Choroid plexus epithelial cell (primary cell): ENCODE data around the gene KRT76.

Experiments
- DNase-seq: peaks from one replicate; pipeline ENCODE4 v3.0.0-alpha.2; 2010; ENCODE audit warnings: low read depth
- H3K4me3 ChIP-seq: 2 replicates; pipeline ENCODE4 v1.5.1; 2011; ENCODE audit warnings: low read depth, mild to moderate bottlenecking, control low read depth, low read length, moderate library complexity
- CTCF ChIP-seq: conservative IDR thresholded peaks from 2 replicates; pipeline ENCODE4 v1.5.1; 2011; ENCODE audit warnings: low read depth, mild to moderate bottlenecking, control low read depth, inconsistent platforms, low read length, moderate library complexity

KRT76 gene

GRCh38 chr12:52812749-52813148 lies 35.6 kb upstream of the KRT76 start:
- DNase-seq = no peak
- no peak overlapping the region for H3K4me3 ChIP-seq
- TF ChIP-seq CTCF = no peak

GRCh38 chr12:52812073-52812400 lies 34.9 kb upstream of the KRT76 start:
- no peak for TF ChIP-seq CTCF
- no peak overlapping the region for H3K4me3 ChIP-seq

GRCh38 chr12:52811191-52812072 lies 34.3 kb upstream of the KRT76 start:
- no peak overlapping the region for H3K4me3 ChIP-seq
- no peak for DNase-seq
- TF ChIP-seq CTCF = no peak

More at GRCh38 chr12:52812073-52812400, 34.9 kb upstream of the KRT76 start:
- no peak for DNase-seq

- no peak for TF ChIP-seq CTCF
- H3K4me3 ChIP-seq = no peak overlapping the region
- no peak for DNase-seq
These were observed 33.4 kb upstream of the KRT76 start for GRCh38 chr12:52810554-52810953.

- no peak for DNase-seq
- no peak for TF ChIP-seq CTCF
- H3K4me3 ChIP-seq = no peak overlapping the region
These were observed 32.0 kb upstream of the KRT76 start for GRCh38 chr12:52809166-52809565.

GRCh38 chr12:52808573-52809160 lies 31.5 kb upstream of the KRT76 start:
- no peak for TF ChIP-seq CTCF
- no peak overlapping the region for H3K4me3 ChIP-seq
- no peak for DNase-seq
